Measurements from ENCODE around the gene CCDC70.
A peak's percentile ranks its signal among the peaks of the same experiment; 100 is the strongest.

The CCDC70 gene

DNA sequence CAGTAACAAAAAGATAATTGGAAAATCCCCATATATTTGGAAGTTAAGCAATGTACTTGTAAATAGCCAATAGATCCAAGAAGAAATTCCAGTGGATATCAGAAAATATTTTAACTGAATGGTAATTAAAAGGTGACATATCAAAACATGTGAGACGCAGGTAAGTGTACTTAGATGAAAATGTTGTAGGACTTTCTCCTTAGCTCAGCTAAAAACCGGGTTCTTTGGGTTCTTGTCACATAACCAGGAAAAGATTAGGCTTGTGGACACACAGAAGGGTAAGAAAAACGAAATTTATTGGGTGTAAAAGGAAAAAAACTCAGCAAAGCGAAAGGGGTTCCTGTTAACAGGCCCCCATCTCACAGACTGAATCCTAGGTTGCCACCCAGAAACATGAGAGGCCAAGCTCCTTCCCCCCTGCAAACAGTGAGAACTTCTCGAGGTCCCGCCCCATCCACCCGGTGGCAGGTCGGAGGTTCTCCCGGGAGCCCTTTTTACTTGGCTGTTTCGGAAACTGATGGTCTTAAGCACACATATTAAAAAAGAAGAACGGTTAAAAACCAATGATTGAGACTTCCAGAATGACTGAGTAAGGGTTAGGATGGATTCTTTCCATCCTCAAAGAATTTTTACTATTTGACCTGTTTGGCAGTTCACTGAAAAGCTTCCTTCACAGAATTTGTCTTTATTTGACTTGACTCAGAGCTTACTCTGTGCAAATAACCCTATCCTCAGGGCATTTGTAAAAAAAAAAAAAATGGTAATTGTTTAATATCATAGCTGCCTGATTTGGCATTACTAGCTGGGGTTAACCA is 3.1 kb upstream of the CCDC70 start:
- no peak for DNase-seq (ENCODE audit: low read depth, low spot score)

DNA sequence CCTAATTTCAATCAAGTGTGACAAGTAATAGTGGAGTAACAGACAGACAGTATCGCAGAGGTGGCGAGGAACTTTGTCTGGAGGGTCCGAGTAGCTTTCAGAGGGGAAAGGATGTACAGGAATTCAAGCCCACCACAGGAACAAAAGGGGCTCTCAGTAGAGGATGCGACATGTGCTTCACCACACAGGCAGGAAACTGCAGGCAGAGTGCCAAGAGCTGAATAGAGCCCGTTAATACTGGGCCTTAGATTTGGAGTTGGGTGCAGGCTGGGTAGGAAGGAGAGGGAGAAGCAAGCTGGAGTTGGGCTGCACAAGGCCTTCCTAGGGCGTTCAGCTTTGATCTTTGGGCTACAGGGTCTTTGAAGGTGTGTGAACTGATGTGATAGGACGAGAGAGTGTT is 1.2 kb downstream of the CCDC70 start:
- DNase-seq (ENCODE audit: low read depth, low spot score), result no peak

DNA sequence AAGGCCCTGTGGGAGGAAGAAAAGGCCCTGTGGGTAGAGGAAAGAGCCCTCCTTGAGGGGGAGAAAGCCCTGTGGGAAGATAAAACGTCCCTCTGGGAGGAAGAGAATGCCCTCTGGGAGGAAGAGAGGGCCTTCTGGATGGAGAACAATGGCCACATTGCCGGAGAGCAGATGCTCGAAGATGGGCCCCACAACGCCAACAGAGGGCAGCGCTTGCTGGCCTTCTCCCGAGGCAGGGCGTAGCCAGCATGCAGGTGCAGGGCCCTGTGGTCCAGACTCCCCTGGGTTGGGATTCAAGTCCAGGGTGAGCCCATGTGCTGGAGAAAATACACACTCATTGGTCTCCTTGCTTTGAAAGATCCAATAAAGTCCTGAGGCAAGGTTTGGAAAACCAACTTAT is 4.1 kb downstream of the CCDC70 start:
- DNase-seq (ENCODE audit: low read depth, low spot score), result no peak

DNA sequence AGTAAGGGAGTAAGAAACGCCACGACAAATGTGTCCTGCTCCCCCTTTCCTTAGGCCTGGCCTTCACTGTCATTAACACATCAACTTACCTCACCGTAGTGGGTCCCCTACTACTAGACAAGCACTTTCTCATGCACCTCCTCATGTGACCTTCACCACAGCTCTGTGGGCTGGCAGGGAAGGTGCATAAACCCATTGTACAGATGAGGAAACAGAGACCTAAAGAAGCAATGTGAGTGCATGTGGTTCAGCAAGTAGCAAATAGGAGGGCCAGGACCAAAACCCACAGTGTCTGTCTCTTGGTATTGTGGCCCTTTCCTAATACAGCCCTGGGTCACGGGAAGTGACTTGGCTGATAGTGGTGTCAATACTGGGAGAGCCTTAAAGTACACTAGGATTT is 5.3 kb downstream of the CCDC70 start:
- DNase-seq (ENCODE audit: low read depth, low spot score), result no peak

DNA sequence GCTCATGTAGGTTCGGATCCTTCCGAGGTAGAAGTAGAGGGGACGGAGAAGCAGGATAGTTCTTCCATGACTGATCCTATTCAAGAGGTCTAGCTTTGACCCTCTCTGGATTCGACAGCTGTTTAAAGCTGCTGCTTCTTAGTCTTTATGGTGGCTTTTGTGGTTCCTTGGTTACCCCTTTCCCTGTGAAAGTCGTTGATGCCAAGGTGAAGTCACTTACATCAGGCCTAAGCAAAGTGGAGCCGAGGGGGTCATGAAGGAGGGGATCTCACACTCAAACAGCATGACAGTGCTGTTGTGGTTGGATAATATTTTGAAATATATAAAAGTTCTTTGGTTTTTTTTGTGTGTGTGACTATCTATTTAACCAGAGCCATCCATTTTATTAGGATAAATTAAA is 8.1 kb downstream of the CCDC70 start:
- no peak for DNase-seq (ENCODE audit: low read depth, low spot score)

DNA sequence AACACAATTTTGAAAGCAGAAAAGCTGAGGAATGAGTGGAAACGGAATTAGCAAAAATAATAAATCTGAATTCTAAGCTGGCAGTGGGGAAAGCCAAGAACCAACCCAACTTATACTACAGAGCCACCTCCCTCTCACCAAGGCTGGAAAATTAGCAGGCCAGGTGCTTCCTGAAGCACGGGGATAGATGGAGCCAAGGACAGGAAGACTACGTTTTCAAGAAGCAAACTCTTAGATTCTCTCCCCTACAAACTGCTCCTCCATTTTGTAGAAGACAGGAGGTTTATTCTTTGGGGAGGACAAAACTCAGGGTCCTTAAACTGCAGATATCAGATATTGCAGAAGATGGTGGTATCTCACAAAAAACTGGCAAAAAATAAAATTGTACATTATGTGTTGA is 8.8 kb downstream of the CCDC70 start:
- DNase-seq (ENCODE audit: low read depth, low spot score), result no peak

DNA sequence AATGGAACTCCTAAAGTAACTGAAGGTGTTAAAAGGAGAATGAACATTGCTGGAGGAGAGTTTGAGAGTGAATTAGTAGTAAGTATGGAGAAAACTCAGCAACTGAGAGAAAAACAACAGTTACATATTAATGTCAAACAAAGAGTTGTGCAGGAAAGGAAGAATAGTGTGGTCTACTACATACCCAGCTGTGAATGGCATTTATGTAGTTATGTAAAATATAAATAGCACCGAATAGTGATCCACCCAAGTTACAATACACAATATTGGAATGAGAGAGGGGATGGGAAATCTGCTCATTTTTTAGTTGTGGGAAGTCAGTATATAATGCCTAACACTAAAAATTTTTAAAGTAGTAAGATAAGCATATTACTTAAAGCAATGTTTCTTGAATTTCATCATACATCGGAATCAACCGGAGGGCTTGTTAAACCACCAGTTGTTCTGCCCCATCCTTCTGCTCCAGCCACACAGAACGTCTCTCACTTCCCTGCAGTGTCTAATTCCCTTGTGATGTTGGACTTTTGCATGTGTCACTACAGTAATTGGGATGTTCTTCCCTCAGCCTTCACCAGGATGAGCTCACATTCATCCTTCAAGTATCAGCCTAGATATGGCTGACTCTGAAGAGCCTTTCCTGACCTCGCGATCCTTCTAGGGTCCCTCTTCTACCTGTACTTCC is 11.5 kb downstream of the CCDC70 start:
- no peak for DNase-seq (ENCODE audit: low read depth, low spot score)

DNA sequence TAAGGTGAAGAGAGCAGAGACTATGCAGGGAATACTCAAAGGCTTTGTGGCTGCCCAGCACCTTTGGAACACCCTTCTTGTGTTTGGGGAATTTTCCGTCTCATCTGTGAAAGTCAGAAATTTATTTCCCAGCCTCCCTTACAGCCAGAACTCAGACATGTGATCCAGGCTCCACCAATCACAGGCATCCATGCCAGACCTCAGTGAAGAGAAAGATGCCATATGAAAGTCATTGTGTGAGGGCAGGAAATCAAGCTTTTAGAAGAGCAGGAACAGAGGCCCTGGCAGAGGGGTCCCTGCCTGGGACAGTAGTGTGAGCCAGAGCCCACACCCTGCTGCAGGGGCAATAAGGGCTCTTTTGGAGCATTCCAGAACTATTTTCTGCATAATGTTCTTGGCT is 12.1 kb downstream of the CCDC70 start:
- DNase-seq (ENCODE audit: low read depth, low spot score), result no peak

DNA sequence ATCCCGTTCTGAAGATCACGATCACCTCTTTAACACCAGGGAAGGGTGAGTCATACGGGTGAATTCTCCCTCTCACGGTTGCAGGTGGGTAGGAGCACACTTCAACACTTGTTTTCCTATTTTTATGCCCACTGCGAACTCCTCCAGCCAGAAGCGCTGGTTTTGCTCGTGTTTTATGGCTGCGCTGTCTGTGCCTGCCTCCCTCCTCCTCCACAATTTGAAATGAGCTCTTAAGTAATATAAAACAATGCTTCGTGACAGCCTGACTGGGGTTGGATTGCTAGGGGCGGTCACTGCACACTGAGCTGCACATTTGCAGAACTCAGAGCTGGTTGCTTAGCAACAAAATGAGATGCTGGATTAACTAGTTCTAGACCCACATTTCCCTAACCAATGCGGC is 12.9 kb downstream of the CCDC70 start:
- peak; percentile 12 for DNase-seq (ENCODE audit: low read depth, low spot score)

DNA sequence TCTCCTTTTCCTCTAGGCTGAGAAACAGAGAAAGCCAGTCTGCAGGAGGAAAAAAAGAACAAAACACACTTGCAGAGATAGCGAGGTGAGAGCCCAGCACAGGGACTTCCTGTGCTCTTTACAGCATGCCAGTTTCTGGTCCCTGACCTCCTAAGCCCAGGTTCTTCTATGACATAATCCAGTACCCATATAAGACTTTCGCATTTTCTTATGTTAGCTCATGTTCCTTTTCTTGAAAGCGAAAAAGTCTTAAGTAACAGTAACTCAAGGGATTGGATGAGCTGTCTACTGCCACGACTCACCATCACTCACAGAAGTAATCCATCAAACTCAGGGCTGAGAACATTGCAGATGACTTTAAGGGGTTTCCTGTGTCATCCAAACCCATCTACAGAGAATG is 17.4 kb downstream of the CCDC70 start:
- DNase-seq (ENCODE audit: low read depth, low spot score), result no peak

DNA sequence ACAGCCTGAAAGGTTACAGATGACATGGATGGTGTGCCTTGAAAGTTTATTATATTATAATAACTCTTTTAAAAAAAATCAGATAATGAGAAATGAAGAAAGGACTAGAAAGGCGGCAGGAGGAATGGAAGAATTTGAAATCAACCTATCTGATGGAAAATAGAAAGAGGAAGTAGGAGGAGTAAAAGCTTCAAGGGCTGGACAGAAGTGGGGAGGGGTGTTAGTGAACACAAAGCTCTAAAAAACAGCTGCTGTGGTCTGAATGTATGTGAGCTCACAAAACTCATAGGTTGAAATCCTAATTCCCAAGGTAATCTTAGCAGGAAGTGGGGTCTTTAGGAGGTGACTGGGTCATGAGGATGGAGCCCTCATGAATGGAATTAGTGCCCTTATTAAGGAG is 19.5 kb downstream of the CCDC70 start:
- DNase-seq (ENCODE audit: low read depth, low spot score), result no peak

DNA sequence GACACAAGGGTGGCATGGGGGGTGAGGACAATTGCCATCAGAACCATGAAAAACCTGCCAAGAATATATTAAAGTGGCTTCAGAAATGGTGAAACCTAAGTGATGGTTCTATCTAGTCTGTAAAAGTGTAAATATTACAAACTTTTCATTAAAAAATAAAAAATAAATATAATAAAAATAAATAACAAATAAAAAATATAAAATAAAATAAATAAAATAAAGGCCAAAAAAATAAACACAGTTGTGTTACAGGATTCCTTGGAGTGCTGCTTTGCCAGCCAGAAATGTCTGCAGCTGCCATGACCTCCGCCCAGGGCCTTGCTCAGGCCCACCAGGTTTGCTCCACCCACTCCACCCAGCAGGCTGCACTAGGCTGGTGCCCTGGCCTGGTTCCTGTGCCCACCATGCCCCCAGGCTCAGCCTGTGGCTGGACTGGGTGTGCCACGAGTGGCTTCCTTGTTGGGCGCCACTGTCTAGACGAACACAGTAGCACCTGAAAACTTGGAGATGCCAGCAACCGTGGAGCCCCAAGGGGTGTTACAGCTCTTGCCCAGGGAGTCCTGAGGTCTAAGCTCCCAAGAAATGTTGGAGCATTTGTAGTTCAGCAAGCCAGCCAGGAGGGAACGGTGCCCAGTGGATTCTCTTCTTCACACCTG is 20.9 kb downstream of the CCDC70 start:
- no peak for DNase-seq (ENCODE audit: low read depth, low spot score)

DNA sequence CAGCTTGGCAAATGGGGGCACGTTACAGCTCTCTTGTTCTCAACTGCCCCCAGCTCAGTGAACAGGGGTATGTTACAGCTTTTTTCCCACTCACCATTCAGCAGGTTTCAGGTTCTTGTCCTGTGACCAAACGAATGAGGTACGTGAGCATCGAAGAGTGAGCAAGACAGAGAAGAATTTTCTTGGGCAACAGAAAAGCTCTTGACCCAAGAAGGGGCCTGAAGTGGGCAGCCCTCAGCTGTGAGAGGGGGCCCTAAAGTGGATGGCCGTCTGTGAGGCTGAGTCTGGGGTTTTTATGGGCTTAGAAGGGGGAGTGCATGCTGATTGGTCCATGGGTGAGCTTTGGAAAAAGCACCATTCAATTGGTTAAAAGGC is 21.4 kb downstream of the CCDC70 start:
- DNase-seq (ENCODE audit: low read depth, low spot score), result no peak

DNA sequence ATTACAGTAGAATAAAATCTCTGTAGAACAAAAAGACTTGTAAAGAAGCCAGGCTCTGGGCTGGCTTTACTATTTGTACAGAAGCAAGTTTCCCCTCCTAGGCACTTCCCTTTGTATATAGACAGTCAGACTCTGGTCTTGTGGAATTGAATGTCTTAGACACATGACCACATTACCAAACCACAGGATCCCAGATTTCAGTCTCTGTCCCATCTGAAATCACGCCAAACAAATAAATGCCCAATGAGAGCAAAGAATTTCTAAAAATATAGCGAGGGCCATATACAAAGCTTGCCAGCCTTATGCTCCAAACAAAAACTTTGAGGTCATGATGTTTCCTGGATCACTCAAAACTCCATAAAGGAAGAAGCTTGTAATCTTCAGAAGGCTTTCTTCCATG is 23.9 kb downstream of the CCDC70 start:
- no peak for DNase-seq (ENCODE audit: low read depth, low spot score)

DNA sequence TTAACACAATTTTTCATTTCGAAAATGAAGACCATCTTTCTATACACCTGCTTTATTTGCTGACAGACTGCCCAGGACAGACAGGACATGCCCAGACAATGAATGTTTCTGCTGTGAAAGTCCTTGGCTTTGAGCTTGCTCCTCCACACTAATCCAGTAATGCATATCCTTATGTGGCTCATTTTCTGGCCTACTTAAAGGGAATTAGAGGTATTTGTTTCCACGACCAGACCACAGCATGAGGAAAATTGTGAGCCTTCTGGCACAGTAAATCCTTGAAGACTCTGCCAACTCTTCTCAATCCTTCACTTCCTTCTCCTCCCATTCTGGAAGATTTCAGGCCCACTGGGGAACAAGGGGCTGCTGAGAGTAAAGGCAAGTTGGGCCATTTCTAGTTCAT is 25.7 kb downstream of the CCDC70 start:
- DNase-seq (ENCODE audit: low read depth, low spot score), result peak; percentile 31

DNA sequence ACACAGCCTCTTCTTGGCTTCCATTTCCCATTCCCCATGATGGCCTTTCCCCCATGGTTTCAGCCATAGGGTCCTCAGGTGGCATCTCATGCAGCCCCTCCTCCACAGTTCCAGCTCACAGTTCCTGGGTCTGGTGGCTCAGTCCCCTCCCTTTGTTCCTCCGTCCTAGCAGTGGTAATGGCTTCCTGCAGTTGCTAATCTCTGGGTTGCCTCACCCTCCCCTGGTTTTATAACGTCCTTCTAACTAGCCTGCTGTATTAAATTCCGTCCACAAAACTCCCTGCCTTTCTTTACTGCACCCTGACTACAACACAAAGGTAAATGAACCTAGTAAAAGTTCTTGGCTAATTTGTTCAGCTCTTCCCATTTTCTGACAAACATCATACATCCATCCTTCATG is 30.9 kb downstream of the CCDC70 start:
- DNase-seq (ENCODE audit: low read depth, low spot score), result no peak

DNA sequence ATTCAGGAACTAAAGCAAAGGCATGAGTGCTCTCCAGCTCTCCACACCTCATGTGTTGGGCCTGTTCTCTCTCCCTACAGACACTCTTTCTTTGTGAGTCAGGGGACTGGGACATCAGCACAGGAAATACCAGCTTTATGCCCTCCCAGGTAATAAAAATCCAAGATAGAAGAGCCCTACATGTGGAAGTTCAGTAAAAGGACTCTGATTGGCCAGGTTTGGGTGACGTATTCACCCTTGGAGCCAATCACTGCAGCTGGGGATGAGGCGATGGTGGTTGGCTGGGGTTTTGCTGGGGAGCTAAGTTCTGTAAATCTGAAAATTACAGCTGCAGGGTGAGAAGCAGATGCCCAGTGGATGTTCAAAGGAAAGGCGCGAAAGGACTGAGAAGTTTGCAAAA is 32.5 kb downstream of the CCDC70 start:
- no peak for DNase-seq (ENCODE audit: low read depth, low spot score)

DNA sequence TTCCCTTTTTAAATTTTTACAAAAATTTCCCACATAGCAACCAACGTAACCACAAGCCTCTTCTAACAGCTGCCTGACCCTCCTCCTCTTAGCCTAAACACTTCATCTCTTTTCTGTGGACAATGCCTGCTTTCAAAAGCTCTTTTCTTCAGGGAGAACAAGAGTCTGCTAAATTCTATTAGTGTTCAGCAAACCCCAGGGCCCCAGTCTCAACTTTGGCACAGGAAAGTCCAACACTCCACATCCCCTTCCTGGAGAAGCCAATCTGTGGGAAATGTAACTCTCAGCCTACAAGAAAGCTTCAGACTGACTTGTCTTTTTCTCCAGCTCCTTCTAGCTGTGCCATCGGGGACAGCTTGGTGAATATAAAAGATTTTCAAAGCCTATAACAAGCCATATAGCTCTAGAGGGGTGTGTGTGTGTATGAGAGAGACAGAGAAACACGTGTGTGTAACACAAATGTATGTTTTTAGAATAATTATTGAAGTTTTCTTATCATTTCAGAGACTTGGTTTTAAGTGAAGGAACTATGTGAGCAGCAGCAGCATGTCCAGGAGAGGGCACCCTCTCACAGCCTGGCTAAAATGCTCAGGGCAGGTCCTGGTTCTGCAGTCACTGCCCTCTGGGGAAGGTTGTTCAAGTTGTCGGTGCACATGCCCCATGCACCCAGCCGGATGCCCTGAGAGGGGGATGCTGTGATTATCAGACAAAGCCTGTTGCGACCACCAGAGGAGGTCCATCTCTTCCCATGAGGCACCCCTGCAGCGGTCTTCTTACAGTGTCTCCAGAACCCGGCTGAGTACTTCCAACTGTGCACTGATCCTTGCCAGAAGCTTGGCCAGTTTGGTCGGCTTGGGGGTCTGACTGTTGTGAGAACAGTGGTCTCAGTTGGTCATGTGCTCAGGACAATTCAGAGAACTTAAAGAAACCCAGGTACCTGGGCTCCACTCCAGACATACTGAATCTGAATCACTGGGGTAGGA is 34.4 kb downstream of the CCDC70 start:
- DNase-seq (ENCODE audit: low read depth, low spot score), result peak; percentile 77

DNA sequence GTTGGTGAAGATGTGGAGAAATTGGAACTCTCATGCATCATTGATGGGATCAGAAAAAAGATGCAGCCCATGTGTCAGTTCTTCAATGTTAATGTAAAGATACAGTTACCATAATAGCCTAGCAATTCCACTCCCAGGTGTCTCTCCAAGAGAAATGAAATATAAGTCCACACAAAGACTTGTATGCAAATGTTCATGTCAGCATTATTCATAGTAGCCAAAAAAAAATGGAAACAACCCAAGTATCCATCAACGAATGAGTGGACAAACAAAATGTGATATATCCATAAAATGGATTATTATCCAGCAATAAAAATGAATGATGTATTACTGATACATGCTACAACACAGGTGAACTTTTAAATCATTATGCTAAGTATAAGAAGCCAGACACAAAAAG is 38.7 kb downstream of the CCDC70 start:
- DNase-seq (ENCODE audit: low read depth, low spot score), result no peak

DNA sequence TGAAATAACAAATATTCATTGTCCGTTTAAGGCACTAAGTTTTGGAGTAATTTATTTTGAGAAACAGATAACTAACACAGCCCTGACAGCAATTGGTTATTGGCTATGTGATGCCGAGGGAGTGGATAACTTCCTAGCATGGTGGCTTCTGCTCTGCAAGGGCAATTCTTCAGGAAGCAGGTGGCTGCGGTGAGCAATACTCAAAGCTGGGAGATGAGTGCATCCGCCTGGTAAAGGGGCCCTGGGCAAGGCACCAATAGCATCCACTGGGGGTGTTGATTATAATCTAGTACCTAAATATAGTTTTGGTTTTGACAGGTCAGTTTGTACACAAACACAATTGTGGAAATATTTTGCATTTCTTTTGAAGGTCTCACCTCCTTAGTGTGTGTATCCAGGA is 41.0 kb downstream of the CCDC70 start:
- DNase-seq (ENCODE audit: low read depth, low spot score), result no peak

DNA sequence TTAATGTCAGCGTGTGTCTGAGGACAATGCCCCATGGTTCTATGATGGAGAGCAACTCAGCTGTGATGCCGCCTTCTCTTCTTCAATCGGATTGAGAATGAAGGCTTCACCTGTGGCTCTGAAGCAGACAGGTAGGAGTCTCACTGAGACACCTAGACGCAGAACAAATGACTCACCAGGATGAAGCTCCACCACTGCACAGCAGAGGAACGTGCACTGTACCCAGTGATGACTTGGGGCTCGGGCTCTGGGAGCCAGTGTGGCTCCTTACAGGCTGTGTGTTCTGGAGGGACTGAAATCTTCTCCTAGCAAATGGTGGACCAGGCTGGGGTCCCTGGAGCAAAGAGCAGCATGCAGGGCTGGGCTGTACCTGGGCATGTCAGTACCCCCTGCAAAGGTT is 44.0 kb downstream of the CCDC70 start:
- DNase-seq (ENCODE audit: low read depth, low spot score), result no peak

DNA sequence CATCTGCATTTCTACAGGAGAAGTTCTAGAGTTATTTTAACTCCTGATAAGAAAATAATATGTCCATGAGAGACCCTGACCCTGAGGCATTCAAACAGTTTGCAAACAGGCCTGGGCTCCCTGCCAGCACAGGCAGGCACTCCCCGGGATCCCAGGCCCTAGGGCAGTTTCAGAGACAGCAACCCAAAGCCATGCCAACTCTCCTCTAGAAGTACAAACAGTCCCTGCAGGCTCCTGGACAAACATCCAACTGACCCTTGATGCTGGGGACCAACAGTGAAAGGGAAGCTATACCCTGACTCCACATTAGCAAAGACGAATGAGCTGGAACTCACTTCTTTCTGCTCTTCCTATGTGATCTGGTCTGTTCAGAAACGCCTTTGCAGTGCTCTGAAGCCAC is 44.8 kb downstream of the CCDC70 start:
- peak; percentile 42 for DNase-seq (ENCODE audit: low read depth, low spot score)
